WTC11 (cell line): ENCODE data around the gene ACTN1.

Experiments
- CTCF ChIP-seq: fragments of 200-600 bp; IDR thresholded peaks from 2 replicates; pipeline ENCODE4 v1.8.0; 2022; ENCODE audit warnings: antibody characterized with exemption
- E2F1 ChIP-seq: sonication (generic); formaldehyde crosslinking; IDR thresholded peaks from 2 replicates; pipeline ENCODE4 v1.8.0; 2022; ENCODE audit warnings: mild to moderate bottlenecking, missing genetic modification reagents
- ERG ChIP-seq: fragments of 250-450 bp; sonication (Bioruptor Pico); IDR thresholded peaks from 2 replicates; pipeline ENCODE4 v1.8.0; 2021; ENCODE audit warnings: mild to moderate bottlenecking
- GABPB1 ChIP-seq: sonication (generic); formaldehyde crosslinking; IDR thresholded peaks from 2 replicates; pipeline ENCODE4 v1.8.1; 2023; ENCODE audit warnings: mild to moderate bottlenecking, missing genetic modification reagents
- IRF2 ChIP-seq: sonication (generic); formaldehyde crosslinking; IDR thresholded peaks from 2 replicates; pipeline ENCODE4 v1.8.0; 2022; ENCODE audit warnings: low read depth, missing genetic modification reagents, borderline replicate concordance
- NFYB ChIP-seq: sonication (generic); formaldehyde crosslinking; conservative IDR thresholded peaks from 2 replicates; pipeline ENCODE4 v1.8.0; 2022; ENCODE audit warnings: low read depth, missing genetic modification reagents
- NR3C1 ChIP-seq: sonication (generic); formaldehyde crosslinking; conservative IDR thresholded peaks from 2 replicates; pipeline ENCODE4 v1.8.1; 2023; ENCODE audit warnings: low read depth, mild to moderate bottlenecking, missing genetic modification reagents
- SP1 ChIP-seq: sonication (generic); formaldehyde crosslinking; conservative IDR thresholded peaks from 2 replicates; pipeline ENCODE4 v1.8.1; 2022; ENCODE audit warnings: missing genetic modification reagents
- TCF7 ChIP-seq: sonication (generic); formaldehyde crosslinking; IDR thresholded peaks from 2 replicates; pipeline ENCODE4 v1.8.0; 2022; ENCODE audit warnings: mild to moderate bottlenecking, low read depth, missing genetic modification reagents, moderate library complexity
- TP53 ChIP-seq: sonication (generic); formaldehyde crosslinking; IDR thresholded peaks from 2 replicates; pipeline ENCODE4 v1.8.1; 2023; ENCODE audit warnings: mild to moderate bottlenecking, missing genetic modification reagents
- ZMAT4 ChIP-seq: fragments of 250-450 bp; sonication (Bioruptor Pico); IDR thresholded peaks from 2 replicates; pipeline ENCODE4 v1.9.0; 2021; ENCODE audit warnings: mild to moderate bottlenecking

- TF ChIP-seq CTCF (no peak), TP53 (no peak), IRF2 (CRISPR knock-in tag) (no peak), GABPB1 (no peak), ERG (no peak), E2F1 (CRISPR knock-in tag) (no peak), TCF7 (CRISPR knock-in tag) (no peak), NFYB (CRISPR knock-in tag) (no peak), ZMAT4 (no peak), SP1 (no peak), NR3C1 (CRISPR knock-in tag) (no peak)
Observed at GRCh38 chr14:68846466-68846865, 132.6 kb downstream of the ACTN1 start.
